Ishikawa (cell line): ENCODE results near the gene GIMAP6.

Experiments used
- CEBPB ChIP-seq: IDR thresholded peaks from 2 replicates; pipeline ENCODE4 v1.6.1; 2012
- CREB1 ChIP-seq: IDR thresholded peaks from 2 replicates; pipeline ENCODE4 v1.6.1; 2012; ENCODE audit warnings: low read depth
- EGR1 ChIP-seq: IDR thresholded peaks from 2 replicates; pipeline ENCODE4 v1.6.1; 2012
- EP300 ChIP-seq: IDR thresholded peaks from 2 replicates; pipeline ENCODE4 v1.6.1; 2012; ENCODE audit warnings: borderline replicate concordance
- FOXM1 ChIP-seq: IDR thresholded peaks from 2 replicates; pipeline ENCODE4 v1.6.1; 2012; ENCODE audit warnings: low read depth, borderline replicate concordance
- NFIC ChIP-seq: IDR thresholded peaks from 2 replicates; pipeline ENCODE4 v1.6.1; 2012
- RAD21 ChIP-seq: IDR thresholded peaks from 2 replicates; pipeline ENCODE4 v1.6.1; 2012; ENCODE audit warnings: low read depth
- REST ChIP-seq: IDR thresholded peaks from 2 replicates; pipeline ENCODE4 v1.6.1; 2012; ENCODE audit warnings: low read depth, mild to moderate bottlenecking
- TAF1 ChIP-seq: IDR thresholded peaks from 2 replicates; pipeline ENCODE4 v1.6.1; 2012; ENCODE audit warnings: low read depth, mild to moderate bottlenecking
- TCF12 ChIP-seq: IDR thresholded peaks from 2 replicates; pipeline ENCODE4 v1.6.1; 2012; ENCODE audit warnings: low read depth
- TEAD4 ChIP-seq: IDR thresholded peaks from 2 replicates; pipeline ENCODE4 v1.6.1; 2012
- YY1 ChIP-seq: IDR thresholded peaks from 2 replicates; pipeline ENCODE4 v1.6.1; 2012; ENCODE audit warnings: low read depth
- ZBTB7A ChIP-seq: IDR thresholded peaks from 2 replicates; pipeline ENCODE4 v1.6.1; 2012; ENCODE audit warnings: low read depth
- TF ChIP-seq, protein P1 (sequence below): IDR thresholded peaks from 2 replicates; pipeline ENCODE4 v1.6.1; 2012
- TF ChIP-seq, protein P2 (sequence below): IDR thresholded peaks from 2 replicates; pipeline ENCODE4 v1.6.1; 2012

GIMAP6 gene

DNA sequence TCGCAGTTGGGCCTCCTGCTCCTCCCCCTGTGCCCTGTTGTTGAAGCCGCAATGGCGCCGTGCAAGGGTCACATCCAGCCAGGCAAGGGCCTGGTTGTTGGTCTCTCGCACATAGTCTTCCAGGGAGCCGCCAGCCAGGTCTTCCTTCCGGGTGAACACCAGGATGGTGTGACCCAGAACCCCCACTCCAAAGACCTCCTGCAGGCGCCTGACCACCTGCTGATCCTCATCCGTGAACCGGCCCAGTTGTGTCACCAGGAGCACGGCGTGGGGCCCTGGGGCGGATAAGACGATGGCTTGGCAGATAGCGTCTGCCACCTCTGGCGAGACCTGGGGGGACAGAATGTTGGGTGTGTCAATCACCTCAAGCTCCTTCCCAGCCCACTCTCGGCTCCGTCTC is 4.2 kb downstream of the GIMAP6 start:
- TF ChIP-seq CEBPB: no peak
- no peak for TF ChIP-seq FOXM1
- TF ChIP-seq YY1: no peak
- TF ChIP-seq TAF1: no peak
- no peak for TF ChIP-seq EGR1
- TF ChIP-seq CREB1: no peak
- no peak for TF ChIP-seq REST
- no peak for TF ChIP-seq TCF12
- TF ChIP-seq RAD21: no peak

- no peak for TF ChIP-seq FOXM1
- no peak for TF ChIP-seq RAD21
- TF ChIP-seq NFIC: no peak
- TF ChIP-seq YY1: no peak
- no peak for TF ChIP-seq ZBTB7A
- no peak for TF ChIP-seq TCF12
- no peak for TF ChIP-seq CEBPB
- TF ChIP-seq, protein P1, sequence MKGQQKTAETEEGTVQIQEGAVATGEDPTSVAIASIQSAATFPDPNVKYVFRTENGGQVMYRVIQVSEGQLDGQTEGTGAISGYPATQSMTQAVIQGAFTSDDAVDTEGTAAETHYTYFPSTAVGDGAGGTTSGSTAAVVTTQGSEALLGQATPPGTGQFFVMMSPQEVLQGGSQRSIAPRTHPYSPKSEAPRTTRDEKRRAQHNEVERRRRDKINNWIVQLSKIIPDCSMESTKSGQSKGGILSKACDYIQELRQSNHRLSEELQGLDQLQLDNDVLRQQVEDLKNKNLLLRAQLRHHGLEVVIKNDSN: no peak
- TF ChIP-seq REST: no peak
- no peak for TF ChIP-seq EP300
- no peak for TF ChIP-seq TAF1
- TF ChIP-seq EGR1: no peak
- no peak for TF ChIP-seq CREB1
- TF ChIP-seq, protein P2, sequence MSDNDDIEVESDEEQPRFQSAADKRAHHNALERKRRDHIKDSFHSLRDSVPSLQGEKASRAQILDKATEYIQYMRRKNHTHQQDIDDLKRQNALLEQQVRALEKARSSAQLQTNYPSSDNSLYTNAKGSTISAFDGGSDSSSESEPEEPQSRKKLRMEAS: no peak
- no peak for TF ChIP-seq TEAD4
Measured at GRCh38 chr7:150626696-150627095, 5.5 kb downstream of the GIMAP6 start.

- TF ChIP-seq REST (no peak), TCF12 (no peak), CEBPB (no peak), CREB1 (no peak), TEAD4 (no peak), FOXM1 (no peak), TAF1 (no peak), EP300 (no peak), EGR1 (no peak)
- TF ChIP-seq, protein P1: no peak
- TF ChIP-seq, protein P2: no peak
Measured at GRCh38 chr7:150621376-150621775, 10.8 kb downstream of the GIMAP6 start.

GRCh38 chr7:150620617-150621371 is 11.4 kb downstream of the GIMAP6 start:
- TF ChIP-seq RAD21: no peak
- TF ChIP-seq, protein P2: no peak

DNA sequence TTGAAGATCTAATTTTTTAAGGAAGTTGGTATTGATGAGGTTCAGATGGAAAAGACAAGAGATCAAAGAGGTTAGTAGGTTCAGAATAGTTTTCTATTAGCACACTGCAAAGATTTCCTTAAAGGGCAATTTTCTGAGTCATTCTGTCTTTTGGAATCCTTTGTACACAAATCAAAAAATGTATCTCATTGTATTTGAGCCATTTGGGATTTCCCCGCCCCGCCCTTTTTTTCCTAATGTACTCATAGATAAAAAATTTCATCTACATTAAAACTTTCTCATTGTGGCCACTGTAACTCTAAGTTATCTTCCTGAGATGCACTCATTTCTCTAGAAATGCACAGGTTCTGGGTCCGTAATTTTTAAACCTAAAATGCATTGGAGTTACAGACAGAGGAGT is 12.1 kb downstream of the GIMAP6 start:
- no peak for TF ChIP-seq RAD21
- no peak for TF ChIP-seq TCF12
- no peak for TF ChIP-seq TEAD4
- TF ChIP-seq CEBPB: no peak
- TF ChIP-seq CREB1: no peak
- no peak for TF ChIP-seq YY1
- no peak for TF ChIP-seq REST
- TF ChIP-seq, protein P2: no peak
- TF ChIP-seq, protein P1: no peak
- no peak for TF ChIP-seq EP300
- no peak for TF ChIP-seq TAF1
- TF ChIP-seq FOXM1: no peak
- no peak for TF ChIP-seq ZBTB7A
- no peak for TF ChIP-seq NFIC
